GM21737 (cell line): ENCODE results near the gene ESPN.
"Not testable (repeated sequence)": the region's sequence is repeated elsewhere in the genome, so short reads cannot be mapped to it uniquely, and the experiment has no call there.

Experiments
- ATAC-seq: cut with Tn5 transposase; IDR thresholded peaks from one replicate; pipeline ENCODE4 v1.9.1; 2021; ENCODE audit warnings: mild to moderate bottlenecking, moderate library complexity; ENCODE audit not compliant: unreplicated experiment

ESPN gene

DNA sequence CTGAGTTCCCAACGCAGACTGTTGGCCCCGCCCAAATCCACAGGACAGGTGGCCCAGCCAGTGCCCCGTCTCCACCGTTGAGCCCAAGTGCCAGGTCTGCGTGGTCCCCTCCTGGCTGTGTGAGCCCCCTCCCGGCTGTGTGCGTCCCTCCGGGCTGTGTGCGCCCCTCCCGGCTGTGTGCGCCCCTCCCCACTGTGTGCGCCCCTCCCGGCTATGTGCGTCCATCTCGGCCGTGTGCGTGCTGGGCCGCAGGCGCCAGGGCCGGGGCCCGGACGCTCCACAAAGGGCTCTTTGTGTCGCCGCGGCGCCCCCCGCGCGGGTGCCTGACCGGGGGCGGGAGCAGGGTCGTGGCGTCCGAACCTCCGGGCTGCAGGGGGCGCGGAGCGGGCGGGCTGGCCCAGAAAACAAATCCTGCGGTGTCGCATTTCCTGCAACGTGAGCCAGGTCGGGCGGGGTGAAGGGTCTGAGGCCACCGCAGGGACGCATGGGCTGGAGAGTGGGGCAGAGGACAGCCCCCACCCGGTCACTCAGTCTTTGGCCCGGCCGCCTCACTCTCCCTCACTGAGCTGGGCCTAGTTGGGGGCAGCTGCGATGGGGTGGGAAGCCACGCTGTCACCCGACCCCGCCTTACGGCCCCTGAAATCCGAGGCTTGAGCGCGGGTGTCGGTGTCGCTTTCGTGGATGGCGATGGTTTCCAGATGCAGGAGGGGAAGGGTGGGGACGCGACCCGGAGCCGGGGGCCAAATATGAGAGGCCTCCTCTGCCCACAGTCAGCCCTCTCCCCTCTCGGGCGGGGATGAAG is 22.6 kb downstream of the ESPN start:
- ATAC-seq = no peak

DNA sequence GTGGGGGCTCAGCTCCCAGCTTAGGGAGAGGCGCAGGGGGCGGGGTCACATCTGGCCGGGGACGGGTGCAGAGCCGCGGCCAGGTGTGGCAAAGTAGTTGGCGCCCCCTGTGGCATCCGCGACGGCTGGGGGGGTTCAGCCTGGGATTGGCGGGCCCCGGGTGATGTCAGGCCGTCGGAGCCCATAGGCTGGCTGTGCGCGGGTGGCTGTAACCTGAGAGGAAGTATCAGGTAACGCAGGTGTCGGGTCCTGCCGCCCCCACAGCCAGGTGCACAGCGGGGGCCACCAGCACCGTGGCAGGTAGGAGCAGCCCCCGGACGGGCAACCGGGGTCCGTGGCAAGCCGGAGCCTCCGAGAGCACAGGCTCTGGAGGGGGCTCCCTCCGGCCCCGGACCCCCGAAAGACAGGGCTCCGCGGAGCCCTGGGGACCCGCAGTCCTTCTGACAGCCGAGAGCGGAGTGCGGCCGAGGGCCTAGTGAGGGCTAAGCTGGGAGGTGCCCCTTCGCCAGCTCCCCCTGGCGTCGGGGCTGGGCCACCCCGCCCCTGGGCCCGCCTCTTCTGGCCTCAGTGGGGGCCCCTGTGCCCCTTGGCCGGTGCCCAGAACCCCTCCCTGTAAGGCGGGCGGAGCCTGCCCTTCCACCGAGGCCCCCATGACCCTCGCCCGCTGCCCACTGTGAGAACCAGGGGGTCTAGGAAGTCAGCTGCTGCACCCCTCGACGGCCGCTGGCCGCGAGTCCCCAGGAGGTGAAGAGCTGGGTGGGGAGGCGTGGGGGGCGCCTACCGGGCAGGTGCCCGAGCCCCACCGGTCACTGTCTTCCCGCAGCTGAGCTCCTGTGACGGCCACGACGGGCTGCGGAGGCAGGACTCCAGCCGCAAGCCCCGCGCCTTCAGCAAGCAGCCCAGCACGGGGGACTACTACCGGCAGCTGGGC is 23.5 kb downstream of the ESPN start:
- ATAC-seq = no peak

DNA sequence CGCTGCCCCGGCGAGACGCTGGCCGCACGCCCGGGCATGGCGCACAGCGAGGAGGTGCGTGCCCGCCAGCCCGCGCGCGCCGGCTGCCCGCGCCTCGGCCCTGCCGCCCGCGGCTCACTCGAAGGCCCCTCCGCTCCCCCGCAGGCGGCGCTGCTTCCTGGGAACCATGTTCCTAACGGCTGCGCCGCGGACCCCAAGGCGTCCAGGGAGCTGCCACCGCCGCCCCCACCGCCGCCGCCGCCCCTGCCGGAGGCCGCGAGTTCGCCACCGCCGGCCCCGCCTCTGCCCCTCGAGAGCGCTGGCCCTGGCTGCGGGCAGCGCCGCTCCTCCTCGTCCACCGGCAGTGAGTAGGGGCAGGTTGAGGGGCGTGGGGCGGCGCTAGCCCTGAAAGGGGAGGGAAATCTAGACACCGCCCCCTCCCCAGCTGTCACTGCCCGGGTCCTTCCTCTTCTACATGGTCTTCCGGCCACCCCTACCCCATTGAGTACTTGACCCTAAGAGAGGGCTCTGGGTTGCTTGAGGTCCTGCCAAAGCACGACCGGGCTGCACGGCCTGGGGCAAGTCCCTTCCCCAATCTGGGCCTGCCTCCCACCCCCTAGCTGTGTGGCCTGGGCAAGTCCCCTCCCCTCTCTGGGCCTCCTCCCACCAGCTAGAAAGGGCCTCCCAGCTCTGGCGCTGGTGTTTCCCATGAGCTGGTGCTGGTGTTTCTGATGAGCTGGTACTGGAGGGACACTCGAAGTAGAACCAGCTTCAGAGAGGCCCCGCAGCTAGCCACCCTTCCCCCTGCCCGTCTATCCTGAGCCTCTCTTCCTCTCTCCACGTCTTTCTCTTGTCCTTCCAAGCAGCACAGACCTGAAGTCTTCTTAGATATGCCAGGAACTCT is 24.4 kb downstream of the ESPN start:
- no peak for ATAC-seq

DNA sequence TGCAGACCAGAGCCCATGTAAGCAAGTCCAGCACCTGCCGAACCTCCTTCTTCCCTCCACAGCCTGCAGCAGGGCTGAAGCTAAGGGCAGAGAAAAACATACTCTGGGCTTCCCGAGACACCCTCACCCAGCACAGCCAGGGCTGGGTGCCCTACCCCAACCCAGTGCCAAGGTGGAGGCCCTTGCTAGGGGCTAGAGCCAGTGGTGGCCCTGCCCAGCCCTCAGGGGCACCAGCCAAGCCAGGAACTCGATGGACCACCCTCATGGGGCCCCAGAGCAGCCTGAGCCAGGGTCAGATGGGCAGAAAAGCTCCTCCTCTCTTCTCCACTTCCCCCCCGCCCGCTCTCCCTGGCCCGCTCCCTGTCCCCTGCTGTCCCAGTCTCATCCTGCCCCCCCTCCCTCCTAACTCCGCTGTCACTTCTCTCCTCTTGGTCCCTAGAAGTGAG is 25.5 kb downstream of the ESPN start:
- no peak for ATAC-seq

DNA sequence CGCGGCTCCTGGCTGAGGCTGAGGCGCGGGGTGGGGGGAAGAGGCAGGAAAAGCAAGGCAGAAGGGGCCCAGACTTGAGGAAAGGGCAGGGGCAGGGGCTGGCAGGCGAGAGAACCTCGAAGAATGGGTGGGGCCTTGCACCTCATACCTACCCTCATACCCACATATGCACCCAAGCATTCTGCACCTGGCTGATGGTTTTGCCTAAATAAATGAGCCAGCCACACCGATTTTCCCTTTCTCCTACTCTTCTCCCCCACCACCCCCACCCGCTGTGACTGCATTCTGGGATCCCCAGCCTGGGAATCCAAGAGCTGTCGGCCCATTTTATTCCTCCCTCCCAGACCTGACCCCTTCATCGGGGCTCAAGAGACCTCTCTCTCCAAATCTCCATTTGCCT is 25.9 kb downstream of the ESPN start:
- not testable (repeated sequence) for ATAC-seq

DNA sequence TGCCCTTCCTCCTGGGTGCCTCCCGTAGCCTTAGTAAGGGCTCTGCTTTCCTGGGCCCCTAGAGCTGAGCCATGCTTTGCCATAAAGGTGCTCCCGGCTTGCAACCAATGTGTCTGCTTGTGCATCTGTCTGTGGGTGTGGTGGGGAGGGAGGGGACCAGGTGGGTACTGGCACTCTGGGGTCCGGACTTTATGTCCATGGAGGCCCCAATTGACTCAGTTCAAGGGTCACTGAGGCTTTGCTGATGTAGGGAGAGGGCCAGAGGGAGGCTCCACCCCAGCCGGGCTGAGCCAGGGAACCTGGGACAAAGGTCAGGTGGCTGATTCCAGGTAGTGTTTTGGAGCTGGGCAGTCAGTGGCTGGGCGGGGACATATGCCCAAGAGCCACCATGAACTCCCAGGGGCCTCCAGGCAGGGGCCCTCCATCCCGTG is 26.4 kb downstream of the ESPN start:
- ATAC-seq = no peak

DNA sequence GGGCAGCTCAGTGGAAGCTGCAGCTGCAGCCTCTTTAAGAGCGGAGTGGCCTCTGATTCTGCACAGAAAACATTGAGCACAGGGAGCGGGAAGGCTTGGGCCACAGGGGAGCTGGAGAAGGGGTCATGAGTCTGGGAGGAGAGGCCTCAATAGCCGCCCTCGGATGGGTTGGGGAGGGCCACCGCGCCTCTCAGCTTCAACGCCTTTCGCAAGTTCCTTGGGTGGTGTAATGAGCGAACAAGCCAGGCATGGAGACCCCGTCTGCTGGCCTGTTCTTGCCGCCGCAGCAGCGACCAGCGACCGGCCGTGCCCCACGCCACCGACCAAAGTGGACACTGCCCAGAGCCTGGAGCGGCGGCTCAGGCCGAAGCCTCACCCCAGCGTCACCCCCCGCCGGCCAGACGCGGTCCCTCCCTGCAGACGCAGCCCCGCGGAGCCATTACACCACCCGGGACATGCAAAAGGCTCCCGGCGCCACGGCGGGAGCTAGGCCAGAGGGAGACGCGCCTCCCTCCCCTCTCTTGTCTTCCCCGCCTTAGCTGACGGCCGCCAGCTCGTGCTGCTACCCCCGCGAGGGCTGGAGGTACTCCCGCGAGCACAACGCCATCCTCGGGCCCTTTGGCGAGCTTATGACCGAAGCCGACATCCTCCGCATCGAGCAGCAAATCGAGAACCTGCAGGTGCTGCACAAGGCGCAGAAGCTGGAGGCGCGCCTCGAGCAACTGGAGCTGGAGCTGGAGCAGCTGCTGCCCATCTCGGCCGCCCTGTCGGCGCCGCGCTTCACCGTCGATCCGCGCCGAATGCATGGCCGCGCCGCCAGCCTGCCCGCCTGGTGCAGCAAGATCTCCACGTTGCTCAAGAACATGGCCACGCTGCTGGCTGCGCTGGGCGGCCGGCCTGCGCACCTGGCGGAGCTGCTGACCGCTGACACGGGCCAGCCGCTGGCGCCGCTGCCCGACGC is 29.6 kb downstream of the ESPN start:
- ATAC-seq = not testable (repeated sequence)

DNA sequence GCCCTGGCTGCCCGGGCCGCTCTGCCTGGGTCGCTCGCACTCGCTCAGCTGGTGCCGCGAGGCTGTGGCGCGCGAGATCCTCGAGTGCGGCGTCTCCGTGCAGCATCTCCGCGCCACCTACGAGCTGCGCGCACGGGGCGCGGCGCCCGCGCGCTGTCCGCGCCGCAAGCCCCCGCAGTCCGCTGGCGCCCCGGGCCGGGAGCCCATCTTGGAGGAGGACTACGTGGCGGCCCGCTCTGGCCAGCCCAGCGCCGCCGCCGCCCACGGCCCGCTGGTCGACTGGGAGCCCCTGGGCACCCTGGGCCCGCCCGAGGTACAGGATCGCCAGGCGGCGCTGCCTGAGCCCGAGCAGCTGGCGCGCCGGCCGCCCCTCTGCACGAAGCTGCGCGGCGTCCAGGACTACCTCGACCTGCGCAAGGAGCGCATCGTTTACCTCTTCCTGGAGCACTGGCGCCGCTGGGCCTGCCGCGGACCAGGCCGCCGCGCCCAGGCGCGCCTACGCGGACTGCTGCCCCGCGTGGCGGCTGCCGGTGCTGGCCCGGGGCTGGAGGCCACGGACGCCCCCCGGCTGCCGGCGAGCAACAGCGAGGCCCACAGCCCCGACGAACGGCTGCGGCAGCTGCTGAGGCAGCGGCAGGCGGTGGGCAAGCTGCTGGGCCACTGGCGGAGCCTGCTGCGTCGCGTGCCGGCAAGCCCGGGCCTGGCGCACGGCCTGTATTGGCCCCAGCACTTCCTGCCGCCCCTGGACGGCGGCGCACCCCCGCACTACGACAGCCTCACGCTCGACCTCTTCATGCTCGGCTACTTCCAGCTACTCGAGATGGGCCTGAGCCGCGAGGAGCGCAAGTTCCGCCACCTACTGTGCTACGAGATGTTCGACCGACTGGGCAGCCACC is 30.5 kb downstream of the ESPN start:
- ATAC-seq = no peak

DNA sequence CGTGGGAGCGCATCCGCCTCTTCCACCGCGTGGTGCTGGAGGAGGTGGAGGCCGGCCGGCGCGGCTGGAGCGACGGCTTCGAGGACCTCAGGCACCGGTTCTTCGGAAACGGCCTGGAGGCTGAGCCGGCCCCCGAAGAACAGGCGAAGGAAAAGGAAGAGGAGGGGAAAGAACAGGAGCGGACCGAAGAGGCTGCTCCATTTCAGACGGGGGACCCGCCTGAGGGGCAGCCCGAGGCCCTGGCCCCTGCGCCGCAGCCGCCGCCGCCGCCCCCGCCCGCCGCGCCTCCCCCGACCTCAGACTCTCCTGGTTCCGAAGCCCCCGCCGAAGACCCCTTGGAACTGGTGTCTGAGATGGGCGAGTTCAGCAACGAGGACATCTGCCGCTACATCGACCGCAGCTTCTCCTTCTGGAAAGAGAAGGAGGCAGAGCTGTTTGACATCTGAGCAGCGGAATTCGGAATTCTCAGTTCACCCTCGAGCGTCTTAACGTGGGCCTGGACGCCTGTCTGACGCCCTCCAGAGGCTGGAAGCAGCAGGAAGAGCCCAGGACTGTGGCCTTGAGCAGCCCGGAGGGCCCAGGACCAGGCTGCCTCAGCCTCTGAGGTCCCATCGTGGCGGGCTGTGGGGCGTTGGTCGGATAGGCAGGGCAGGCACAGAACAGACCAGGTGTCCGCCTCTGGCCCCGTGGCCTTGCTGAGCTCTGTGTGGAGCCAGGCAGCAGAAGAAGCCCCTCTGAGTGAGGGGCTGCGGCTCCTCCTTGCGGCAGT is 31.4 kb downstream of the ESPN start:
- ATAC-seq = not testable (repeated sequence)

DNA sequence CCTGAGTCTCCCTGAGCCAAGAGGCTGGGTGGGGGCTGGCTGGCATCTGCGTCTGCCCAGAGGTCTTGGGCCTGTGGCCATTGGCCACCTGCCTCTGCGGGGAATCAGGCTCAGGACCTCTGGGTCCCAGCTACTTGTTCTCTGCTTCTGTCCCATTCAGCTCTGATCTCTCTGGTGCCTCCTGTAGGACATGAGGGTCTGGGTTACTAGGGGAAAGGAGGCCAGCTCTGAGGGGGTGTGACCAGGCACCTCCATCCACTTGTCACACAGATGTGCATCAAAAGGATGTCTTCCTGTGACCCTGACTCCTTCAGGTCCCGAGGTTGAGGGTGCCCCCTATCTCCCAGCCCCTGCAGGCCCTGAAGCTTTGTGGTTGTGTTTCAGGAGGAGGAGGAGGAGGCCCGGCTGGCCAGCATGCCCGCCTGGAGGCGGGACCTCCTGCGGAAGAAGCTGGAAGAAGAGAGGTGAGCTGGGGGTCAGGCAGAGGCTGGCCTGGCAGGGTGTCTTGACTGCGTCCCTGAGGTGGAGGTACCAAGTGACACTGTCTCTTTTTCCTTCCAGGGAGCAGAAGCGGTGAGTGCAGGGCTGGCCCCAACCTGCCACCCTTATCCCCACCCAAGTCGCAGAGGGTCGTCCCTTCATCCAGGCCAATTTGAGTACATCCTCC is 32.4 kb downstream of the ESPN start:
- no peak for ATAC-seq

DNA sequence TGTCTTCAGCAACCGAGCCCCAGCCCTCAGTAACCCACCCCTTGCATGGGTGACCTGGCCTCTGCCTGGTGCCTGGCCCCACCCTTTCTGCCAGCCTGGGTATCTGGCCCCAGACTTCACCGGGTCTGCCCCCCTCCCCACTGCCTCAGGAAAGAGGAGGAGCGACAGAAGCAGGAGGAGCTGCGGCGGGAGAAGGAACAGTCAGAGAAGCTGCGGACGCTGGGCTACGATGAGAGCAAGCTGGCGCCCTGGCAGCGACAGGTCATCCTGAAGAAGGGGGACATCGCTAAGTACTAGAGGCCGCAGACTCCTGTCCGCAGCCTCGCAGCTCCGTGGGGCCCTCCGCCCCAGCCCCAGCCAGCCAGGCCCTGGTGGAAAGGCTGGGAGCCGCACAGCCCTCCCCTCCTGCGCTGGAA is 35.3 kb downstream of the ESPN start:
- ATAC-seq = no peak

DNA sequence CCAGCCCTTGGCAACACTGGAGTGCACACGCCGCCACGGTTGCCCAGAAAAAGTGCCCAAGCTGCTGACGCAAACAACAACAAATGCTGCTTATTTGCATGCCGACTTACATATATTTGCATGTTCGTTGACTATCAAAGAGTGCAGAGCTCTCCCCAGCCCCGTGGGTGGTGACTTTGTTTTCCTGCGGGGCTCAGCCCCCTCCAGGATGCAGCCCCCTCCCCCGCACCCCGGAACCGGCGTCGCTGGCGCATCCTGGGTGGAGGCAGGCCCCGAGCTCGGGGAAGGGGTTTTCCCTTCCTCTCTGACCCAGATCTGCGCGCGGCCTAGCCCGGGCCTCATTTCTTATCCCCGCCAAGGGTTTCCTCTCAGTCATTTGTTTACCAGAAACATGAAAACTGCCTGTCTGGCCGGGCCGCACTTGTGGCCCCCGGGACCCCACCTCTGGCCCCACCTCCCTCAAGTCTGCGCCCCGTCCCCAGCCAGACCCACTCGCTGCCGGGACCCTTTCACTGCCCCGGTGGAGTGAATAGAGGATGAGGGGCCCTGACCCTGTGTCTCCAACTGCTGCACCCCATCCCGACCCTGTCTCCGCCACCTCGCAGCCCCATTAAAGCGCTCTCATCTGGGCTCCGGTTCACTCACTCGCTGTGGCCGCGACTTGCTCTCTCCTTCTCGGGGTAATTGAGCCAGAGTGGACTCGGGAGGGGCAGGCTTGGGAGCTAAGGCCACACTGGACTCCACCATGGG is 35.9 kb downstream of the ESPN start:
- no peak for ATAC-seq

DNA sequence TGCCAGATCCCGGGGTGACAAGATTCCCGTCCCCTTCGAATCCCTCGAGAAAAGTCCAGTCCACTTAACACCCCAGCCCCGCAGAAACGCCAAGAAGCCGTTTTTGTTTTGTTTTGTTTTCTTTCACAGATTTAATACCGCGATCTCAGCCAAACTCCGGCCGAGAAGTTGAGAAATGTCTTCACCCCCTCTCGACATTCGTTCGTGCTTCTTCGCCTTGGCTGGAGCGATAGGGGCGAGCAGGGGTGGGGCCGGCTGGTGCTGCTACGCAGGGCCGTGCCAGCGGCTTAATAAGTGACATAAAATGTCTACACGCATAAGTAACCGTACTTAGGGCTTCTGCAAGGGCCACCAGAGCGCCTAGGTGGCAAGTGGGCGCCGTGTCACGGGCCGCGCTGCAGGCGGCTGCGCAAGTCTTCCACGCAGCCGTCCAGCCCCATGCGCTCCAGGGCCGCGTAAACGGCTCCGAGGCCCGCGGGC is 36.5 kb downstream of the ESPN start:
- no peak for ATAC-seq

DNA sequence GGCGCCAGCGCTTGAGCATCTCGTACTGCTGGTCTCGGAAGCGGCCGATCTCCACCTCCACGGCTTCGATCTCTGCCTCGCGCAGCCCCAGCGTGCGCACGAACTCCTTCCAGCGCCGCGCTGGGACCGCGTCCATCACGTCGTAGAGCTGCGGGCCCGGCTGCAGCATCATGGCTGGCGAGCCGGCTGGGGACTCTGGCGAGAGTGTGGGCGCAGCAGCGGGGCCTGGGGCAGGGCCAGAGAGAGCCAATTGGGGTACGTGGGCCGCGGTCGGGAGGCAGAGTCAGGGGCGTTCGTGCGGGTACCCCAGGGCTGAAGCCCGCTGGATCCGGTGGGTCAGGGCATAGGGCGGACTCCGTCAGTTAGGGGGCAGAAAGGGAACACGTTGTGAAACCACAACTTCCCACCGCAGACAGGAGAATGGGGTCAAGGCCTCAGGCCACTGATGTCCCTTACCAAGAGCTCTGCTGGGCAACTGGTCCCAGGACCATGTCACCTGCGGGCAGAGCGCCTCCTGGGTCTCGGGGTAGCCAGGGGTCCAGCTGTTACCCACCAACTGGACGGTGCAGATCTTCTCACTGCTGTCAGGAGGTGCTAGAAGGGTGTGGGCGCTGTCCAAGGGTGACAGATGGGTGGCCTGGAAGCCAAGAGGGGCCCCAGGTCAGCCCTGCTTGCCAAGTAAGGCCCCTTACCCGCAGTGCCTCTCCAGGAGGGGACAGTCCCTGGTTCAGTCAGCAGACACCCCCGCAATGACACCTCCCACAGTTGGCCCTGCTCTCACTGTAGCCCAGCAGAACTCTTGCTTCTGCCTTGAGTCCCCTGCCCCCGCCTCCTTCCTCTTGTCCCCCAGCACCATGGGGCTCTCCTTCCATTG is 37.2 kb downstream of the ESPN start:
- no peak for ATAC-seq

DNA sequence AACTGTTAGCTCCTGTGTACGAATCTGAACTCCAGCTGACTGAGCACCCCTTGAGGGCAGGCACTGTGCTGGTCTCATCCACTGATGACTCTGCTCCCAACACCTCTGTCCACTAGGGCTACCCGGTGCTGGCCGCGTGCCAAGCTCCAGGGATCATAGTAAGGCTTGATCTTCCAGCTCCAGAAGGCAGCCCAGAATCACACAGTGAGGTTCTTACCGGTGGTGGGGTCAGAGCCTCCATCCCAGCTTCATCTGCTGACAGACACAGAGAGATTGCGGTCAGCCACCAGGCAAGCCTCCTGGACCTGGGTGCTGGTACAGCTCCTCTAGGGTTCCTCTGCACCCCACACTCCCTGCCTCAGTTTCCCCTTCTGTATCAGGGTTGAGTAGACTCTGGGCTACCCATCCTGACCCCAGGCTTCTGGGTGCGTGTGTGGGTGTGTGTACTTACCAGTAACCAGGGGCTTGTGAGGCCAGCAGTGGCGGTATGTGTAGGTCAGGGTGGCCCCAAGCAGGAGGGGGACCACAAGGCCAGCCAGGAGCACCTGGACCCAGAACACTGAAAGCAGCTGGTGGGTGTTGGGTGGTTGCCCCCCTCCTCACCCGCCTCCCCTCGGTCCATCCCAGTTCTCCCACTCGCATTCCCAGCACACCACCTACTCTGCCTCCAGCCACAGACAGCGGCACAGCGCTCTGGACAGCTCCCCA is 38.0 kb downstream of the ESPN start:
- ATAC-seq = no peak
